Duodenal mucosa (tissue), 2 donors: ENCODE measurements around the gene ZFYVE28.

ENCODE experiments used
- H3K27ac ChIP-seq: one replicate; pipeline ENCODE4 v1.7.0; 2013; ENCODE audit warnings: low read depth, low read length
- H3K27me3 ChIP-seq, 2 donors: one replicate each; pipeline ENCODE4 v1.7.0; 2013; ENCODE audit warnings: low read length in 2 of 2, control low read depth in 1 of 2; ENCODE audit not compliant: insufficient read depth in 2 of 2, control insufficient read depth in 1 of 2
- H3K36me3 ChIP-seq, 2 donors: one replicate each; pipeline ENCODE4 v1.7.0; 2013; ENCODE audit warnings: low read length in 2 of 2, control low read depth in 1 of 2; ENCODE audit not compliant: insufficient read depth in 2 of 2, control insufficient read depth in 1 of 2
- H3K4me1 ChIP-seq, 2 donors: one replicate each; pipeline ENCODE4 v1.7.0; 2013; ENCODE audit warnings: low read length in 2 of 2, control low read depth in 1 of 2; ENCODE audit not compliant: insufficient read depth in 2 of 2, control insufficient read depth in 1 of 2
- H3K4me3 ChIP-seq, 2 donors: one replicate each; pipeline ENCODE4 v1.7.0; 2013; ENCODE audit warnings: low read length in 2 of 2, low read depth in 1 of 2
- H3K9ac ChIP-seq, 2 donors: one replicate each; pipeline ENCODE4 v1.7.0; 2013; ENCODE audit warnings: low read length in 2 of 2, low read depth in 1 of 2
- H3K9me3 ChIP-seq, 2 donors: one replicate each; pipeline ENCODE4 v1.7.0; 2013; ENCODE audit warnings: low read length in 2 of 2, control low read depth in 1 of 2; ENCODE audit not compliant: control insufficient read depth in 1 of 2

The ZFYVE28 gene

DNA sequence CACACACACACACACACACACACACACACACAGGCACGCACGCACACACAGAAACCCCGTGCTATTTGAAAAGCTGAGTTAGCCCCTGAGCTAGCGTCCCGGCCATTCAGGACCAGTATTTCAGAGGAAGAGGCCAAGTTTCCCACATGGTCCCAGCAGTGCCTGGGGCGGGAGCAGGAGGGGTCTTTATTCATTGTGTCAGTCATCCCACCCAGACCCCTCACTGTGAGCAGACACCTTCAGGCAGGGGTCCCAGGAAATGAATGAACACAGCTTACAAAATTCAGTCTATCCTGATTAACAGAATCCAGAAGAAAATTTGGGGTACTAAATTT, 58.1 kb downstream of the ZFYVE28 start:
- H3K27ac ChIP-seq = no peak overlapping the region
- H3K4me3 ChIP-seq = no peak overlapping the region
- no peaks in the 10 kb centered on the region for H3K9me3 ChIP-seq
- H3K27me3 ChIP-seq = no peaks in the 10 kb centered on the region
- H3K9ac ChIP-seq = no peak overlapping the region
- no peaks in the 10 kb centered on the region for H3K36me3 ChIP-seq
- H3K4me1 ChIP-seq = peaks cover 24% of the 10 kb centered on the region in 2 donors

DNA sequence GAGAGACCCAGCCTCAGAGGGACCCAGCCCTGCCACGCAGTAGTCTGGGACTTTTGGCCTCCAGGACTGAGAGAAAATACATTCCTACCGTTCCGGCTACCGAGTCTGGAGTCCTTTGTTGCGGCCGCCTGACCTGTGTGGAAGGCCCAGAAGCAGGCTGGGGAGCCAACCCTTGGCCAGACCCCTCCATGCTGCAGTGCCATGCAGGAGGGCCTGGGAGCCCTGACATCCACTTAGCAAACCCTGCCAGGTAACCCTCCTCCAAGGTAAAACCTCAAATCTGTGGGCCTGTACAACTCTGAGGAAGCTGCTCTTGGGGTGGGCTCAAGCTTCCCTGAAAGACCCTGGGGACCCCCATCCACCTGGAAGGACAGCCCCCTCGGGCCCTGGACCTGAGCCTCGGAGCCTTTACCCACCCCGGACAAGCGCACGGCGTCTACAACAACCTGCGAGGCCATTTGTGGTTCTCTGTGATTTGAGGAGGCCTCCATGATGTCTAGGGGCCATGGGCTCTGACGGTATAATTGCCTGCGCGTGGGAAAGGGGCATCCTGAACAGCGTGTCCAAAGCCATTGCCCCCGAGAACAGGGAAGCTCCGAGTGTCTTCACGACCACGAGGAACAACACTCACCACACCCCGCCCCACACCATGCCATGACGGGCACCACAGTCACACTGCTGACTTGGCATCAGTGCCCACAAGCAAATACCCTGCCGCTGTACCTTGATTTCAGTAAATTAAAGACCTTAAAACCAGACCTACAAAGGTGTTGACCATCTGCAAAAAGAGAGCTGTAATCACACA, 58.7 kb downstream of the ZFYVE28 start:
- Histone ChIP-seq H3K4me3 (no peak overlapping the region), H3K9ac (no peak overlapping the region), H3K9me3 (no peaks in the 10 kb centered on the region), H3K36me3 (no peaks in the 10 kb centered on the region), H3K27me3 (no peaks in the 10 kb centered on the region), H3K27ac (no peak overlapping the region), H3K4me1 (peaks cover 21 to 24% of the 10 kb centered on the region in 2 donors)

DNA sequence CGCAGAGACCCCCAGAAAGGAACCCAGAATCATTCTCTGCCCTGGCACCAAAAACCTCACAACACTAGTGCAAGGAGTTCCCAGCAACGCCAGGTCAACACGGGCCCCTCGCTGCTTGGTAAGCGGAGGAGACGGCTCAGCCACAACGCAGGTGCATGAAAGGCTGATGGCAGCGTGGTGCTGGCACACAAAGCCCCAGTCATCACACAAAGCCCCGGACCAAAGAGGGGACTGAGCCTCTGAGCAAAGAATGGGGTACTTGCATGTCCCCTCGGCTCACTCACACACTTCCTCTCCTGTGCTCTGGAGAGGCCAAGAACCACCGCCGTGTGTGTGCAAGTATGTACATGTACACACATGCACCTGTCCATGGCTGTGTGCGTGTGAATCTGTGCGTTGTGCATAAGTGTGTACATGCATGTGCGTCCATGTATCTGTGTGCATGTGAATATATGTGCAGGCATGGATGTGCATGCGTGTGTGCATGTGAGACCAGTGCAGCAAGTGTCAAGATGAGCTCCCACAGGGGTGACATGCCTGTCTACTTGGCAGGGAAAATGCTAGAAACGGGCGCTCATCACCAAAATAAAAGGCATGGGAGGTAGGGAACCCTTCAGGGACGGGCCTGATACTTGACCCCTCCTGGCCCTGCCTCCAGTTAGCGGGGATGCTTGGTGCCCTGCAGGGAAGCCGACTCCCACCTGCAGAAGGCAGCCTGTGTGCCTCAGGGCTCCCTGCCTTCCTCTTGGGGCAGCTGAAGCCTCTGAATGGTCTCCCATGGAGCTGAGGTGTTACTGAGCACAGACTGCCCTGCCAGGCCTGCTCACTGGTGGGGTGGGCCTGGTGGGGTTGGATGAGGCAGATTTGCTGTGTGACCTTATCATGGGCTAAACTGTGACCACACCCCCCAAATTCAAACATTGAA, 60.4 kb downstream of the ZFYVE28 start:
- Histone ChIP-seq H3K4me3 (no peak overlapping the region), H3K9ac (no peak overlapping the region), H3K27me3 (no peaks in the 10 kb centered on the region), H3K9me3 (no peaks in the 10 kb centered on the region), H3K27ac (no peak overlapping the region), H3K4me1 (peaks cover 6 to 10% of the 10 kb centered on the region in 2 donors), H3K36me3 (no peaks in the 10 kb centered on the region)

DNA sequence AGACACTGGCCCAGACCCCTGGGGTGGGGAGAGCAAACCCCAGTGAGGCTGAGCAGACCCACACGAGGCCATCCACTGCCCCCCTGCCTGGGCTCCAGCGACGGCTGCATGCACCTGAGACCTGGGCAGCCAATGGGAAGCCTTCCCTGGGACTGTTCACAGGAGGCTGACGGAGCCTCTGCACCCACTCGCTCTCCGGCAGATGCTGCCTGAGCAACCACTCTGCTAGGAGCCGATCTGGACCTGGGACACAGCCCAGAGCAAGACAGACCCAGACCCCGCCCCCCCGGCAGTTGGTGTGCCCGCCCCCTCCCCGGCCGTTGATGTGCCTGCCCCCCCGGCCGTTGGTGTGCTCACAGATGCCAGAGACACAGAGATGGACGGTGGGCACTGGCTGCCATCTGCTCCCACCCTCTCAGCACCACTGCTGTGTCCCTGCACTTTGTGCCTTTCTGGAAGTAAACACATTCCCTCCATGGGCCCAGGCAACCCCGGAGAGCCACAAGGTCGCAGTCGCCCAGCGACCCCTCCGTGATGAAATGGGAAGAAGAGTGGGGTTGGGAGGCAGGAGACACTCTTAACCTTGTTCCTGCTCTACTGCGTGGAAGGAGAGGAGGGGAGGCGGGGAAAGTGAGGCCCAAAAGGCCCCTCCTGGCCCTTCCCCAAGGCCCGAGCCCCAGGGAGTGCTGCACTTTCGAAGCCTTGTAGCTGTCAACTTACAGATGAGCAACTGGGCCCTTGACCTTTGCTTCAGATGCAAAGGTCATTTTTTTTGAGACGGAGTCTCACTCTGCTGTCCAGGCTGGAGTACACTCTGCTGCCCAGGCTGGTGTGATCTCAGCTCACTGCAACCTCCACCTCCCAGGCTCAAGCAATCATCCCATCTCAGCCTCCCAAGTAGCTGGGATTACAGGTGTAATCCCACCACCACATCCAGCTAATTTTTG, 62.0 kb downstream of the ZFYVE28 start:
- Histone ChIP-seq H3K9ac (no peak overlapping the region), H3K9me3 (no peaks in the 10 kb centered on the region), H3K4me3 (no peak overlapping the region), H3K36me3 (no peaks in the 10 kb centered on the region), H3K4me1 (peaks cover 0 to 4% of the 10 kb centered on the region in 2 donors), H3K27me3 (no peaks in the 10 kb centered on the region), H3K27ac (no peak overlapping the region)

DNA sequence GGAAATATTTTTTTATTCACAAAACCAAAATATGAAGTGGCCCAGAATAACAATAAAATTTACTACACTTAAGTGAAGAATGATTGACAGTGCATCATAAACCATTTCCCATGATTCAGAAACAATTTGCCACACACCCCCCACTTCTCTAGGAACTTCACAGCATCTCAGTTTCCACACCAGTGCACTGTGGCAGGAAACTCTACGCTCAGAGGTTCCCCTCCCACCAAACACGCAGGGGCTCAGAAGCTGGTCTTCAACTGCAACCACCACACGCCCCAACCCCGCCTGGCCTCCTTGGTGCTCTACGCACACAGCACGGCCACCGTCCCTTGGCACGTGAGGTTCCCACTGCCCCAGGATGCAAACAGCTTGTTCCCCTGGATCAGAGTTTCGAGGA, 63.7 kb downstream of the ZFYVE28 start:
- Histone ChIP-seq H3K27me3 (no peaks in the 10 kb centered on the region), H3K9ac (no peak overlapping the region), H3K36me3 (no peaks in the 10 kb centered on the region), H3K4me1 (peaks cover 0 to 4% of the 10 kb centered on the region in 2 donors), H3K27ac (no peak overlapping the region), H3K9me3 (no peaks in the 10 kb centered on the region), H3K4me3 (no peak overlapping the region)

DNA sequence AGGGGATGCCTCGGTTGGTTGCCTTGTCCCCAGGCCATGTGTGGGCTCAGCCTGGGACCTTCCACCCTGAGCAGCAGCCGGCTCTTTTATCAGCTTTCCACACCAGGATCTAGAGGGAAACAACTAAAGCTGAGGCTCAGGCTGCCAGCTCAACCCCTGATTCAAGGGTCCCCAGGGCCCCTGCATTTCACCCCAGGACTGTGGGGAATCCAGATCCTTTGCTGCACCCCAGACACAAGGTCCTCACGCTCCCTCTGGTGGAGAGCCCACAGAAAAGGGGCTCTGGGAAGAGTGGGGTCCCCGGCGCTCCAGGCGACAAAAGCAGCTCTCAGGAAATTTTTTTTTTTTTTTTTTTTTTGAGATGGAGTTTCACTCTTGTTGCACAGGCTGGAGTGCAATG, 64.3 kb downstream of the ZFYVE28 start:
- Histone ChIP-seq H3K9ac (no peak overlapping the region), H3K36me3 (no peaks in the 10 kb centered on the region), H3K27me3 (no peaks in the 10 kb centered on the region), H3K4me3 (no peak overlapping the region), H3K9me3 (no peaks in the 10 kb centered on the region), H3K4me1 (no peaks in the 10 kb centered on the region), H3K27ac (no peak overlapping the region)

DNA sequence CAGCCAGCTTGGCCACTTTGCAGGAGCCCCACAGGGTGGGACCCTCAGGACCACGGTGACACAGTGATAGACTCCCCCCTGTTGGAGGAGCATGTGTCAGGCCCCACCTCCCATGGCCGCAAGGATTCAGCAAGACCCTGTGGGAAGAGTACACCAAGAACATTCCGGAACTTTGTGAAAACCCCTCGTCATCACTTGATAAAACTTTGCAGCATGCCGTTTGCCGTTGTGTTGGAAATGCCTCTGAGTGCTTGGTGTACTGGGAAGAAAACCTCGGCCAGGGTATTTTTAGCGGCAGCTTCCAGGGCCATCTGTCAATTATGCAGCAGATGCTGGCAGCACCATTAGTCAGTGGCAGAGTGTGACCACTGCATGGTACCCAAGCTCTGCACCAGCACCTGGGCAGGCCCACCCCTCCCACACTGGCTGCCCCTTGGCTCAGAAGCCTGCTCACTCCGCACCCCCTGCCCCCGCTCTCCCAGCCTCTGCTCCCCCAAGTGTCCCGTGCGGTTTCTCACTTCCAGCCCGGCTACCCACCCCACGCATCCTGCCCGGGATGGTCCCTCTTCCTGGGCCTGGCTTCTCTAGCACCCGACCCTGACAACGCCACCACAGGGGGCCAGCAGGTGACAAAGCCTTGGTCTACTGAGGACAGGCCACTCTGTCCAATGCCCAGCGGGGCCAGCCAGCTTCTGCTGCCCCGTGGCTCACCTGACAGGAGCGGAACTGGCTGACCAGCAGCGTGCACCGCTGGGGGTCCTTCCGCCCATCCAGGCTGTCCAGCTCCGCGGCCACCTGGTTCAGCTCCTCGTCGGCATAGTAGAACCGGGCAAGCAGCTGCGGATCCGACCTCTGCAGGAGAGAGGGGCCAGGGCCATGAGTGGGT, 65.0 kb downstream of the ZFYVE28 start:
- no peaks in the 10 kb centered on the region for H3K4me1 ChIP-seq
- H3K36me3 ChIP-seq = no peaks in the 10 kb centered on the region
- H3K9me3 ChIP-seq = no peaks in the 10 kb centered on the region
- no peak overlapping the region for H3K4me3 ChIP-seq
- no peak overlapping the region for H3K27ac ChIP-seq
- H3K27me3 ChIP-seq = no peaks in the 10 kb centered on the region
- no peak overlapping the region for H3K9ac ChIP-seq

DNA sequence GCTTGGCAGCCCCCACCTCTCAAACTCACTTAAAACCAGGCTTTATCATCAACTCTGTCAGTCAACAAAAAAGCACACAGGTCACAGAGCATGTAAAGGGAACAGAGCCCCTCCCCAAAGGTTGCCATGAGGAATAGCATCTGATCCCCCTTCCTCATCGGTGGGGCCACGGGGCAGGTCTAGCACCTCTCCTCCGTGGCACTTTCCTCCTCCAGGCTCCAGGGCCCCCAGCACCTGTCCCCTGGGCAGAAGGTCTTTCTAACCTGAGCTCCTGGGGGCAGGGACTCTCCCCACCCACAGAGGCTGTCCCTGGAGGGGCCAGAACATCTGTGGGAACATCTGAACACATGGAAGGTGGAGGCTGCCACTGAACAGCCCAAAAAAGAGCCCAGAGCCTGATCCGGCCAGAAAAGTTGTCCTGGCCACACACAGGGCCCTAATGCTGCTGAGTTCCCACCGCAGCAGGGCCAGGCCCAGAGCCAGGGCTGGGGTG, 65.7 kb downstream of the ZFYVE28 start:
- no peaks in the 10 kb centered on the region for H3K4me1 ChIP-seq
- no peak overlapping the region for H3K27ac ChIP-seq

DNA sequence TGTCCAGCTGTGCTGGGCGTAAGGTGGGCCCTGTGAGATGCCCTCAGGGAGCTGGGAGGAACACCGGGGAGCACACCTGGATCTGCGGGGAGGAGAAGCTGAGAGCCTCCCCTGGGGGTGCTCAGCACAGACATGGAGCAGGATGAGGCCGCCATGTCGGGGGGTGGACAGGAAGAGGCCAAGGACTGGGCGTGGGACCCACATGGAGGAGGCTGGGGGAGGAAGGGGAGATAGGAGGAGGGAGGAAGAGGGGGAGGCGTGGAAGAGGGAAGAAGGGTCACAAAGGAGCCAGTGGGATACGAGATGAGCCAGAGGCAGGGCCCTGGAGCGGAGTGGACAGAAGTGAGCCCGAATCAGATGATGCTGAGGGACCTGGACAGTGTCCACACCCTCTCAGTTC, 66.3 kb downstream of the ZFYVE28 start:
- no peaks in the 10 kb centered on the region for H3K4me1 ChIP-seq
- no peak overlapping the region for H3K9ac ChIP-seq
- no peaks in the 10 kb centered on the region for H3K27me3 ChIP-seq
- H3K4me3 ChIP-seq = no peak overlapping the region
- H3K36me3 ChIP-seq = no peaks in the 10 kb centered on the region
- no peaks in the 10 kb centered on the region for H3K9me3 ChIP-seq
- H3K27ac ChIP-seq = no peak overlapping the region

More for the DNA sequence above, 65.7 kb downstream of the ZFYVE28 start:
- Histone ChIP-seq H3K9ac (no peak overlapping the region), H3K36me3 (no peaks in the 10 kb centered on the region), H3K9me3 (no peaks in the 10 kb centered on the region), H3K4me3 (no peak overlapping the region), H3K27me3 (no peaks in the 10 kb centered on the region)
